K562 (cell line): ENCODE data around the gene LRRIQ4. TPM values are rescaled to one million over a fixed set of nuclear protein-coding genes. Genes with fewer than 3 reads are reported as not detected.

ENCODE experiments used
- AFF4 ChIP-seq: sonication (generic); formaldehyde crosslinking; IDR thresholded peaks from 2 replicates; pipeline ENCODE4 v1.8.0; 2023; ENCODE audit warnings: mild to moderate bottlenecking, missing genetic modification reagents
- CREM ChIP-seq: IDR thresholded peaks from 2 replicates; pipeline ENCODE4 v1.6.1; 2014; ENCODE audit warnings: antibody characterized with exemption, low read depth
- ETV5 ChIP-seq: sonication (generic); formaldehyde crosslinking; IDR thresholded peaks from 2 replicates; pipeline ENCODE4 v1.4.0; 2020; ENCODE audit warnings: low read depth, mild to moderate bottlenecking, missing genetic modification reagents
- GMEB1 ChIP-seq: fragments of 250-450 bp; sonication (Bioruptor Pico); IDR thresholded peaks from 2 replicates; pipeline ENCODE4 v1.4.0; 2020; ENCODE audit warnings: mild to moderate bottlenecking
- HIVEP1 ChIP-seq: fragments of 250-450 bp; sonication (Bioruptor Pico); IDR thresholded peaks from 2 replicates; pipeline ENCODE4 v1.4.0; 2020; ENCODE audit warnings: mild to moderate bottlenecking
- ILK ChIP-seq: fragments of 450-650 bp; IDR thresholded peaks from 2 replicates; pipeline ENCODE4 v1.6.1; 2016; ENCODE audit warnings: missing genetic modification characterization, low read depth, mild to moderate bottlenecking, missing compliant biosample characterization, moderate library complexity, borderline replicate concordance
- MTA1 ChIP-seq: fragments of 450-650 bp; IDR thresholded peaks from 2 replicates; pipeline ENCODE4 v1.6.1; 2017; ENCODE audit warnings: borderline replicate concordance
- POLR3G ChIP-seq: IDR thresholded peaks from 2 replicates; pipeline ENCODE4 v1.6.1; 2011; ENCODE audit not compliant: insufficient read length, insufficient replicate concordance; ENCODE audit errors: extremely low read depth
- RBFOX2 ChIP-seq: fragments of 200-400 bp; formaldehyde crosslinking; IDR thresholded peaks from 2 replicates; pipeline ENCODE4 v1.6.1; 2017; ENCODE audit warnings: low read depth, mild to moderate bottlenecking, low read length, moderate library complexity
- RREB1 ChIP-seq: fragments of 250-450 bp; sonication (Bioruptor Pico); IDR thresholded peaks from 2 replicates; pipeline ENCODE4 v1.4.0; 2020
- SRSF1 ChIP-seq: fragments of 200-400 bp; formaldehyde crosslinking; IDR thresholded peaks from 2 replicates; pipeline ENCODE4 v1.6.1; 2017; ENCODE audit warnings: mild to moderate bottlenecking, low read depth, low read length, moderate library complexity
- UBTF ChIP-seq, 2 experiments: IDR thresholded peaks; 2 replicates each; pipeline ENCODE4 v1.6.1; 2012; ENCODE audit warnings: improper control_type of control experiment in 2 of 2, low read depth in 2 of 2, low read length in 2 of 2, borderline replicate concordance in 1 of 2
- polyA plus RNA-seq, 8 experiments: library from polyadenylated mRNA; depleted of rRNA in 4 of 8; stranded (reverse) in 5 of 8; unstranded in 3 of 8; fragments of >200 nt; fragmentation: Nextera tagmentation in 2 of 8; fragmentation: Illumina TruSeq in 1 of 8; extraction: Ambion mirVana in 2 of 8; extraction: Trizol in 1 of 8; gene quantifications; 2 replicates each; pipeline versions ENCODE4 v1.2.1 to v1.2.3, GENCODE V29; 2011 to 2014; ENCODE audit warnings: inconsistent platforms in 1 of 8, missing spikeins in 1 of 8
- total RNA-seq, 7 experiments: library from RNA; depleted of rRNA in 6 of 7; stranded (reverse); fragments of >200 nt in 6 of 7; fragmentation: Illumina TruSeq in 2 of 7; extraction: Trizol in 2 of 7; gene quantifications; 2 replicates each; pipeline versions ENCODE4 v1.2.1 to v1.2.3, GENCODE V29; 2011 to 2021; ENCODE audit warnings: low replicate concordance in 1 of 7

Gene LRRIQ4
- total and polyA plus RNA-seq, 9 of the 15 experiments (the other 6 are each of a cell fraction or from before 2014, with no cell fraction given), result not detected

GRCh38 chr3:169764882-169765612 is 47.6 kb upstream of the LRRIQ4 start, which contains the start of gene TERC (continued):
- 0 out of 4 replicates have a peak, but pooled peaks of 1 of the 2 experiments have one; percentile 48 for TF ChIP-seq UBTF (IDR thresholded peaks at IDR 0.05; ENCODE audit: borderline replicate concordance in 1 of 2, low read depth in 2 of 2, low read length in 2 of 2)
- TF ChIP-seq ILK (tag), result no peak
- peak; percentile 97 for TF ChIP-seq RBFOX2
- TF ChIP-seq CREM, result peak; percentile 84
- TF ChIP-seq AFF4 (CRISPR knock-in tag), result peak; percentile 10; the same call in 1 of the 2 replicates
- peak; percentile 68 for TF ChIP-seq ETV5
- no peak for TF ChIP-seq POLR3G
- 0 out of 2 replicates have a peak, but pooled peaks have one; percentile 26 for TF ChIP-seq SRSF1
- no peak; the same call in 1 of the 2 replicates for TF ChIP-seq MTA1
- no peak for TF ChIP-seq GMEB1 (CRISPR knock-in tag)
- no peak for TF ChIP-seq RREB1 (CRISPR knock-in tag)
- no peak for TF ChIP-seq HIVEP1 (CRISPR knock-in tag)
